Dermis blood vessel endothelial cell (primary cell): ENCODE measurements around the gene GPATCH8. TPM values are rescaled to one million over a fixed set of nuclear protein-coding genes. Genes with fewer than 3 reads are reported as not detected.
A peak's percentile ranks its signal among the peaks of the same experiment; 100 is the strongest.
"Not testable (repeated sequence)": the region's sequence is repeated elsewhere in the genome, so short reads cannot be mapped to it uniquely, and the experiment has no call there.

Experiments
- DNase-seq: peaks from one replicate; pipeline ENCODE4 v3.0.0; 2010
- total RNA-seq: library from RNA; depleted of rRNA; stranded (reverse); fragments of >200 nt; gene quantifications from 2 replicates; pipeline ENCODE4 v1.2.3, GENCODE V29; 2014

GPATCH8 gene
- total RNA-seq, 1 donor from 2014 or later, result 17.0 TPM

GRCh38 chr17:44374306-44375195 is 128.7 kb downstream of the GPATCH8 start:
- no peak for DNase-seq

GRCh38 chr17:44372036-44372435 is 131.2 kb downstream of the GPATCH8 start:
- no peak for DNase-seq

GRCh38 chr17:44369414-44370023 is 133.7 kb downstream of the GPATCH8 start:
- DNase-seq, result not testable (repeated sequence)

GRCh38 chr17:44368391-44369243 is 134.6 kb downstream of the GPATCH8 start:
- DNase-seq, result not testable (repeated sequence)

- DNase-seq, result no peak
Measured at GRCh38 chr17:44367231-44367979, 135.8 kb downstream of the GPATCH8 start.

GRCh38 chr17:44365051-44365450 is 138.2 kb downstream of the GPATCH8 start:
- not testable (repeated sequence) for DNase-seq

GRCh38 chr17:44363613-44364159 is 139.5 kb downstream of the GPATCH8 start, which contains the start of gene FAM171A2:
Gene FAM171A2 (minus strand): TSS chr17:44363853. CDS start chr17:44363714, 139 bp downstream.
- peak; percentile 72 for DNase-seq

- DNase-seq, result peak; percentile 27
Measured at GRCh38 chr17:44362949-44363612, 140.1 kb downstream of the GPATCH8 start.

GRCh38 chr17:44362459-44362948 is 140.7 kb downstream of the GPATCH8 start:
- DNase-seq, result no peak

GRCh38 chr17:44361292-44362260 is 141.6 kb downstream of the GPATCH8 start:
- DNase-seq, result no peak

- DNase-seq, result no peak
Measured at GRCh38 chr17:44360826-44361225, 142.4 kb downstream of the GPATCH8 start.

- no peak for DNase-seq
Measured at GRCh38 chr17:44360144-44360533, 143.1 kb downstream of the GPATCH8 start.

GRCh38 chr17:44359458-44360143 is 143.6 kb downstream of the GPATCH8 start:
- DNase-seq, result no peak

- no peak for DNase-seq
Measured at GRCh38 chr17:44359006-44359405, 144.2 kb downstream of the GPATCH8 start.

- DNase-seq, result no peak
Measured at GRCh38 chr17:44358066-44358465, 145.1 kb downstream of the GPATCH8 start.

- DNase-seq, result no peak
Measured at GRCh38 chr17:44356241-44356640, 147.0 kb downstream of the GPATCH8 start.

- DNase-seq, result no peak
Measured at GRCh38 chr17:44355642-44356099, 147.5 kb downstream of the GPATCH8 start.

- no peak for DNase-seq
Measured at GRCh38 chr17:44354582-44355561, 148.3 kb downstream of the GPATCH8 start.
